HG03280 (cell line): ENCODE results near the gene EEFSEC.

ENCODE experiments used
- ATAC-seq: cut with Tn5 transposase; IDR thresholded peaks from one replicate; pipeline ENCODE4 v1.9.1; 2021; ENCODE audit warnings: mild to moderate bottlenecking, moderate library complexity; ENCODE audit not compliant: unreplicated experiment

Gene EEFSEC

GRCh38 chr3:128283421-128283820 lies 130.1 kb downstream of the EEFSEC start:
- no peak for ATAC-seq

- ATAC-seq, result no peak
Observed at GRCh38 chr3:128285042-128285966, 132.0 kb downstream of the EEFSEC start.

GRCh38 chr3:128285967-128286321 lies 132.7 kb downstream of the EEFSEC start:
- ATAC-seq, result no peak

GRCh38 chr3:128286691-128287090 lies 133.4 kb downstream of the EEFSEC start:
- ATAC-seq, result no peak

- ATAC-seq, result no peak
Observed at GRCh38 chr3:128287216-128287615, 133.9 kb downstream of the EEFSEC start.

GRCh38 chr3:128289534-128289933 lies 136.3 kb downstream of the EEFSEC start:
- no peak for ATAC-seq

- no peak for ATAC-seq
Observed at GRCh38 chr3:128290484-128290883, 137.2 kb downstream of the EEFSEC start.

GRCh38 chr3:128293930-128294329 lies 140.6 kb downstream of the EEFSEC start:
- ATAC-seq, result no peak

GRCh38 chr3:128294999-128295468 lies 141.8 kb downstream of the EEFSEC start:
- no peak for ATAC-seq

GRCh38 chr3:128296469-128297251 lies 143.4 kb downstream of the EEFSEC start:
- ATAC-seq, result no peak

- no peak for ATAC-seq
Observed at GRCh38 chr3:128297401-128298138, 144.3 kb downstream of the EEFSEC start.

GRCh38 chr3:128301186-128302023 lies 148.1 kb downstream of the EEFSEC start:
- ATAC-seq, result no peak

- no peak for ATAC-seq
Observed at GRCh38 chr3:128306481-128306880, 153.2 kb downstream of the EEFSEC start.

- ATAC-seq, result no peak
Observed at GRCh38 chr3:128307029-128307633, 153.8 kb downstream of the EEFSEC start.

- ATAC-seq, result no peak
Observed at GRCh38 chr3:128307781-128308469, 154.6 kb downstream of the EEFSEC start.

GRCh38 chr3:128309026-128309425 lies 155.7 kb downstream of the EEFSEC start:
- ATAC-seq, result no peak

- ATAC-seq, result no peak
Observed at GRCh38 chr3:128310286-128311058, 157.2 kb downstream of the EEFSEC start.

- no peak for ATAC-seq
Observed at GRCh38 chr3:128311441-128311844, 158.2 kb downstream of the EEFSEC start.
